Activated CD4-positive, alpha-beta T cell treated with anti-CD3 and anti-CD28 coated beads, Interleukin-2, amount 50 U/mL, for 24 hours (primary cell): ENCODE results near the gene GSTT2.
"Not testable (repeated sequence)": the region's sequence is repeated elsewhere in the genome, so short reads cannot be mapped to it uniquely, and the experiment has no call there.

Experiments used
- DNase-seq, 2 donors: peaks; one replicate each; pipeline ENCODE4 v3.0.0-alpha.2; 2020; ENCODE audit warnings: low read depth in 1 of 2, low spot score in 1 of 2

Gene GSTT2

DNA sequence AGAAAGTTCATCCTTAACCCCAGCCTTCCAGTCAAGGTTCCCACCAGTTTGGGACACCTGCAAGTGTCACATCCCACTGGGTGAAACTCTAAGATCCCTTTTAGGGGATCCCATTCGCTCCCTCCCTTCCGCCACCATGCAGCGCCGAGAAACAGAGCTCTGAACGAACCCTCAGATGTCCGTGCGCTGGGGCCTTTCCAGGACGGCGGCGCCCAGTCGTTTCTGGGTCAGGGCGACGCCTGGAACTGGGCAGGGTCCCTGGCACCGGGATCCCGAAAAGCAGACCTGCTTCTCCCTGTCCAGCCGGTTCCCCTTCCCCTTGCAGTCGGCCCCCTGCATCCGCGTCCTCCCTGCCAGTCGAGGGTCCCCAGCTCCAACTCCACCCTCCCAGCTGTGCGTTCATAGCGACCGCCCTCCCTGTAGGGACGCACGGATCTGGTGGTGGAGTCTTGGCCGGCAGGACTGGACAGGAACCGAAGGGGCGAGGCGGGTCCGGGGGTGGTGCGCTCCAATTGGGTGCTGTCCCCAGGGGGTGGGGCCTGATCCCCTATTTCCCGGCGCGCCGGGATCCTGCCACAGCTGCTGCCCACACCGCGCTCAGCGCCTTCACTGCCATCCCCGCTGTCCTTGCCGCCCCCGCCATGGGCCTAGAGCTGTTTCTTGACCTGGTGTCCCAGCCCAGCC, at the start of gene GSTT2:
GSTT2 (plus strand) TSS at position 578 of the 684 bp plus-strand sequence.
- DNase-seq, result not testable (repeated sequence)

DNA sequence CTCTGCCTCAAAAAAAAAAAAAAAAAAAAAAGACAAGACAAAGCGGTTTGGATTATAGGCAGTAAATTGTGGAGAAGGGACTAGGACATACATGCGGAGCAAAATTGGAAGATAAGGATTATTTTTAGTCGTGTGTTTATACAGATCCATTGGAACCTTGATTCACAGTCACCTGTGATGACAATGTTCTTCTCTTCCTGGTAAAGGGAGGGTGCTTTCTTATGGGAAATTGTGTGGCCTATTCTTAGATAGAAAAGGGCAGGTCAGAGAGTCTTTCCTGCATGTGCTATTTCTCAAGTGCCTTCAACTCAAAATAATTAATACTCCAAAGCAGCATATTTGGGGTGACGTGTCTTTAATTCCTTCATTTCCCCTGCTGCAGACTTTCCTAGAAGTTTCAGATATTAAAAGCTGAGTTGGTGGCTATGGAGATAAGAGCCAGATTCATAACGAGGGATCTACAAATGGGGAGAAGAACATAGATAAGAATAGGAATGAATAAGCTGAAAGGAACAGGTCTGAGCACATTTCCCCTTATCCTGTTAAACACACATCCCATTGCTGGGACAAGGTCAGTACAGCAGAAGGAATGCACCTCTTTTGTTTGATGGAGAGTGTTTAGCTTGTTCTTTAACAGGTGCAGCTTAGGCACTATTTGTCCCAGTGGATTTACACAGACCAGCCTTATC, 41.5 kb upstream of the GSTT2 start:
- DNase-seq, result no peak

DNA sequence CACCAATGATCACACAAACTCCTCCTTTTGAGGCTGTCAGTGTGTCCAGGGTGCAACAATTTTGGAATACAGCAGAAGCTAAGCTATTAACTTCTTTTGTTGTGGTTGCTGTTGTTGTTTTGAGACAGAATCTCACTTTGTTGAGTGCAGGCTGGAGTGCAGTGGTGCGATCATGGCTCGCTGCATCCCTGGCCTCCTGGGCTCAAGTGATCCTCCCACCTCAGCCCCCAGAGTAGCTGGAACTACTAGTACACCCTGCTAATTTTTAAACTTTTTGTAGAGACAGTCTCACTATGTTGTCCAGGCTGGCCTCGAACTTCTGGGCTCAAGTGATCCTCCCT, 40.9 kb upstream of the GSTT2 start:
- DNase-seq, result no peak

DNA sequence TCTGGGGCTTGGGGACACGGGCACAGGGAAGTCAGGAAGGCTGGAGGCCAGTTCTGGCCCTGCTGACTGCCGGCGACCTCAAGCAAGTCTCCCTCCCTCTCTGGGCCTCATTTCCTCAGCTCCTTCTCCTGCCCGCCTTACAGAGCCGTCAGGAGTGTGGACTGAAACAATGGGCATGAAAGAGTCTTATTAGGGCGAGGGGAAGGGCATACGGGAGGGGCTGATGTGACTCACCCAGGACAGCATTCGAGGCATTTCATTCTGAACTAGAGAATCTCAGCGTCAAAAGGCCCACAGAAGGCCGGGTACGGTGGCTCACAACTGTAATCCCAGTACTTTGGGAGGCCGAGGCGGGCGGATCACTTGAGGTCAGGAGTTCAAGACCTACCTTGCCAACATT, 39.8 kb upstream of the GSTT2 start:
- DNase-seq, result not testable (repeated sequence)

DNA sequence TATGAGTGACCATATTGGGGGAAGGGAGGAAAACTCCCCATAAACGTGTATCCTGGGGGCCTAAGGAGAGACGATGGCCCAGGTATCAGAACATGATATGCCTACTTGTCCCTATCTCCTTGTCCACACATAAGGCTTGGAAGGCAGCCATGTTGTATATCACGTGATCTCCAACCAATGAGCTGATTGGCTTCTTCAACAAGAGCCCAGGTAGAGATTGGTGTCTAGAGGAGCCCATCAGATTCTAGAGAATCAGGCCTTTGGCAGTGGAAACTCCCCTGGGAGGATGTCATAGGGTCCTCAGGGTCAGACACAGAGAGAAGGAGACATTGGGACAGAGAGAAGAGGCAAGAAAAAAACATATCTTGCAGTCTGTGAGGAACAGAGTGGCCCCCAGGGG, 32.5 kb upstream of the GSTT2 start:
- DNase-seq, result not testable (repeated sequence)

DNA sequence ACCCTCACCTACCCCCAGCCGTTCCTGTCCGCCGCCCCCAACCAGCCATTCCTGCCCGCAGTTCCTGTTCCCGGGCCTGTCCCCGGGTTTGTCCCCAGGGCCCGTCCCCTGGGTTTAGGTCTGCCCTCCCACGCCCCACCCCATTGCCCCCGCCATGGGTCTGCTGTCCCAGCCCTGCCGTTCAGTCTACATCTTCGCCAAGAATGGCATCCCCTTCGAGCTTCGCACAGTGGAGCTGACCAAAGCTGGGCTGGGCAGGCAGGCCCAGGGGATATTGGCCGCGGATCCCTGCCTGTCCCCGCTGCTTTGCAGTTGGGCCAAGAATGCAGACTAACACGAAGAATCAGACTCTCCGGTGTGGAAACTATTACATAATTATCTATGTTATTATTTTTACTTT, 30.2 kb upstream of the GSTT2 start:
- DNase-seq, result not testable (repeated sequence)

DNA sequence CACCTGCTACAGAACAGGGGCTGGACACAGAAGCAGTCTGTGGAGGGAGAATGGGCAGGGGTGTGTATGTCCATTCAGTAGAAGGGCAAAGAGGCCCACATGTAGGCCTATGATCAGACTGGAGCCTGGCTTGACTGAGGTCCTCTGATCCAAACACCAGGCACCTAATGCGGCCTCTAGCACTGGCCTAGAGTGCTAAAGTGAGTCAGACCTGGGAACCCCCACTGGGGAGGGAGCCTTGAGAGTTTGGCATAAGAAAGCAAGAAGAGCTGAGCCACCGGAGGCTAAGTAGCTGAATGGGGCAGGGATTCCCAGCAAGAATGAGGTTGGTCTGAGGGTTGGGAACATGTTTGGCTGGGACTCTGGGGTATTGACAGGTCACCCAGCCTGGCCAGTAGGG, 28.6 kb upstream of the GSTT2 start:
- not testable (repeated sequence) for DNase-seq

DNA sequence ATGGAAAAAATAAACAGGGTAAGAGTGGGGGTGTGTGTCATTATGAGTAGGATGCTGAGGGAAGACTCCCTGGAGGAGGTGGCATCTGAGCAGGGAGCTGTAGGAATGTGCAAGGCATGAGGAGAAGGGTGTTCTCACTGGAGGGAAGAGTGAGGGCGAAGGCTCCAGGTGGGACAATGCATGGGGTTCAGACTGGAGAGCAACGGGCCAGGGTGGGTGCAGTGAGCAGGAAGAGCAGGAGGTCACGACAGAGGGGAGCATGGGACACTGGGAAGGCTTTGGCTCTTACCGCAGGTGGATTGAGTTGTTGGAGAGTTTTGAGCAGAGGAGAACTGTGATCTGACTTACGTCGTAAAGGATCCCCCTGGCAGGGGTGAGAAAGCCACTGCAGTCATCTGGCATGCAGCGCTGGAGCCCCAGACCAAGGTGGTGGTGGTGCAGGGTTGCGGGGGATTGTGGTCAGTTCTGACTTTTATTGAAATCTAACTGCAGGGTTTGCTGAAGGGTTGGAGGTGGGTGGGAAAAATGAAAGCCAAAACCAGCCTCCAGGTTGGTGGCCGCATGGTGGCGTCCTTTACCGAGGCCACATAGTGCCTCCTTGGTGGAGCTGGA, 27.0 kb upstream of the GSTT2 start:
- DNase-seq, result not testable (repeated sequence)

DNA sequence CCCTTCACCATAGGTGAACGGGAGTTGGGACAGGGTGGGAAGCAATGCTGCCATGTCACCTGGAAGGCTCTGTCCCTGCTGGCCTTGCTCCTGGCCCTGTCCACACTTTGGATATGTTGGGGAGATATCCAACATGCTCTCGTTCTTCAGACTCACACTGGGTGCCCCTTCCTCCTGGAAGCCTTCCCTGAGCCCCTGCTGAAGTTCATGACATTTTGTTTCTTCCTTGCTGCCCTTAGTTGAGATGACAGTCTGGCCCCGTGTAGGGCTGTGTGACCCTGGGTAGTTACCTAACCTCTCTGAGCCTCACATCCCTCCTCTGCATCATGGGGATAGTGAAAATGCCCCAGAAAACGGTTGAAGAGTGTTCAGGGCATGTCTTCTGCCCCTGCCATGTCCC, 26.4 kb upstream of the GSTT2 start:
- DNase-seq, result not testable (repeated sequence)

DNA sequence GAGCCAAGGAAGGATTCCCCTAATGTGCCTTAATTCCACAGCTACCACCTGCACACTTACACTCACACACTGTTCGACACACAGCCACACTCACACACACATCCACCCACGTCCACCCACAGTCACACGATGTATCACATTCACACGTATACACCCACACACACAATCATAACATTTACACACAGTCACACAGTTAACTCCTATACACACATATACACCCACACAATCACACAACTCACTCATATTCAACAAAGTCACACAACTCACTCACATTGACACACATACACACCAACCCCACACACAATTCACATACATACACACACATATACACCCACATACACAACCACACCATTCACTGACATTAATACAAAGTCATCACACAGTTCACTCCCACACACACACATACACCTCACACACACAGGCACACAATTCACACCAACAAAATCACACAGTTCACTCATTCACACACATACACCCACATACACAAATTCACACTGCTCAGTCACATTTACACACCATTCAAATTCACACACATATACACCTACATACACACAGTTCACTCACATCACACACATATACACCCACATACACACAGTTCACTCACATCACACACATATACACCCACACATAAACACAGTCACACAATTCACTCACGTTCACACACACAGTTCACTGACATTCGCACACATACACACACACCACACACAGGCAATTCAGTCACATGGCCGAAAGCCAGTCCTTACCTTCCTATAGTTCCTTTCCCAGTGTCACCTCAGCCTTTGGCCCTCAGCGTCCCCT, 25.5 kb upstream of the GSTT2 start:
- DNase-seq, result not testable (repeated sequence)

DNA sequence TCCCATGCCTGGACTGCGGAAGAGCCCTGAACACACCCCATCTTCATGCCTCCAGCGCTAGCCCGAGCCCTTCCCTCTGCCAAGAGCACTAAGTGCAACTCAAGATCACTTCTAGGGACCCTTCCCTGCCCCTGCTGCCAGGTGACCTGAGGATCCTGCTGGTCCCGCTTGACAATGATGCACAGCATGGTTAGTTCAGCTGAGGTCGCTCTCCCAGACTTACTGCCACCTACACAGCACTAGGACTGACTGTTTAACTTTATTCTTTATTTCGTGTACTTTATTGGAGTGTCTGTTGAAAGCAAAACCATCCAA, 25.0 kb upstream of the GSTT2 start:
- DNase-seq, result not testable (repeated sequence)

DNA sequence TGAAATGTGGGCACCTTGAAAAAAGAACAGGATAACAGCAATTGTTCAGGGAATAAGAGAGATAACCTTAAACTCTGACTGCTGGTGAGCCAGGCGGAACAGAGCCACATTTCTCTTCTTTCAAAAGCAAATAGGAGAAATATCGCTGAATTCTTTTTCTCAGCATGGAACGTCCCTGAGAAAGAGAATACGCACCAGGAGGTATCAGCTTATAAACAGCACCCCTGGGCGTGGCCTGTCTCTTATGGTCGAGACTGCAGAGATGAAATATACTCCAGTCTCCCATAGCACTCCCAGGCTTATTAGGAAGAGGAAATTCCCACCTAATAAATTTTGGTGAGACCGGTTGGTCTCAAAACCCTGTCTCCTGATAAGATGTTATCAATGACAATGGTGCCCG, 24.0 kb upstream of the GSTT2 start:
- not testable (repeated sequence) for DNase-seq

DNA sequence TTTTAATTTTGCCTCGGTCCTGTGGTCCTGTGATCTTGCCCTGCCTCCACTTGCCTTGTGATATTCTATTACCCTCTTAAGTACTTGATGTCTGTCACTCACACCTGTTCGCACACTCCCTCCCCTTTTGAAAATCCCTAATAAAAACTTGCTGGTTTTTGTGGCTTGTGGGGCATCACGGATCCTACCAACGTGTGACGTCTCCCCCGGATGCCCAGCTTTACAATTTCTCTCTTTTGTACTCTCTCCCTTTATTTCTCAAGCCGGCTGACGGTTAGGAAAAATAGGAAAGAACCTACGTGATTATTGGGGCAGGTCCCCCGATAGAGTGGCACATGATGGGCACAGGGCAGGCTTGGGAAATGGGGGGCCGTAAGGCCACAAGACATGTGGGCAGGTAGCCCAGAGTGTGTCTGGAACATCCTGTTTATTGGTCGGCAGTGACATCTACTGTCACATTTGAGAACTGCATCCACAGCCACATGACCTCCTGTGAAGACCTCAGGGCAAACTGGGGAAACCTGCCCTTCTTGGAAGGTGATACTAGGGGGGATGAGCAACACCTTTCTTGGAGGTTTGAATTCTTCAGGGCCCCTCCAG, 23.5 kb upstream of the GSTT2 start:
- DNase-seq, result peak; percentile 67 to 77

DNA sequence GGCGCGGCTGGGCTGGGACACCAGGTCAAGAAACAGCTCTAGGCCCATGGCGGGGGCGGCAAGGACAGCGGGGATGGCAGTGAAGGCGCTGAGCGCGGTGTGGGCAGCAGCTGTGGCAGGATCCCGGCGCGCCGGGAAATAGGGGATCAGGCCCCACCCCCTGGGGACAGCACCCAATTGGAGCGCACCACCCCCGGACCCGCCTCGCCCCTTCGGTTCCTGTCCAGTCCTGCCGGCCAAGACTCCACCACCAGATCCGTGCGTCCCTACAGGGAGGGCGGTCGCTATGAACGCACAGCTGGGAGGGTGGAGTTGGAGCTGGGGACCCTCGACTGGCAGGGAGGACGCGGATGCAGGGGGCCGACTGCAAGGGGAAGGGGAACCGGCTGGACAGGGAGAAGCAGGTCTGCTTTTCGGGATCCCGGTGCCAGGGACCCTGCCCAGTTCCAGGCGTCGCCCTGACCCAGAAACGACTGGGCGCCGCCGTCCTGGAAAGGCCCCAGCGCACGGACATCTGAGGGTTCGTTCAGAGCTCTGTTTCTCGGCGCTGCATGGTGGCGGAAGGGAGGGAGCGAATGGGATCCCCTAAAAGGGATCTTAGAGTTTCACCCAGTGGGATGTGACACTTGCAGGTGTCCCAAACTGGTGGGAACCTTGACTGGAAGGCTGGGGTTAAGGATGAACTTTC, 18.7 kb upstream of the GSTT2 start, which contains the start of gene GSTT2B:
GSTT2B (minus strand) TSS at position 112 of the 688 bp plus-strand sequence; CDS start at position 48, 64 bp downstream.
- not testable (repeated sequence) for DNase-seq

DNA sequence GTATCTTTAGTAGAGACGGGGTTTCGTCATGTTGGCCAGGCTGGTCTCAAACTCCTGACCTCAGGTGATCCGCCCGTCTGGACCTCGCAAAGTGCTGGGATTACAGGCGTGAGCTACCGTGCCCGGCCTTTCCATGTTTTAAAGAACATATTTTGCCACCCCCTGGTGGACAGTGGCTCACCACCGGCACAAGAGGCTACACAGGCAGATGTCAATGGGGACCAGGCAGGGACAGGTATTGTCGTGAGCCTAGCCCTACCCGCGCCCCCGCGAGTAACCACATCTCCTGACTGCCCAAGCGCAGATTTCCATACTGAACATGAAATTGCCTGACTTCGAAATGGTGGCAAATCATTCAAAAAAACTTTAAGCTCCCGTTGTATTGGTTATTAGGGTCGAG, 13.8 kb upstream of the GSTT2 start:
- DNase-seq, result not testable (repeated sequence)

DNA sequence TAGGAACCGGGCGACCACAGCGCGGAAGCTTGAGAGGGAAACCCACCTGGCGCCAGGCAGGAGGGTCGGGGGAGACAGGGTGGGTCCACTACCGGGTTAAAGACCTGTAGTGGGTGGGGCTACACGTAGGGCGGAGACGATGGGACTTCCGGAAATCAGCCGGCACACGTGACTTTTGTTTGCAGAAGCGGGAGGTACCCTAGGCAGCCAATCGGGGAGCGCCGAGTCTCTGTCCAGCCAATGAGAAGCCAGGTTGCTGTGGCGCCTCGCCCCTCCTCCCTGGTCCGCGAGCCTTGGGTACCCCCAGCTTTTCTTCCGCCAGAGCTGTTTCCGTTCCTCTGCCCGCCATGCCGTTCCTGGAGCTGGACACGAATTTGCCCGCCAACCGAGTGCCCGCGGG, 13.4 kb upstream of the GSTT2 start, which contains the start of gene DDTL:
DDTL (plus strand) TSS at position 321 of the 400 bp plus-strand sequence; CDS start at position 348, 27 bp downstream.
- not testable (repeated sequence) for DNase-seq

DNA sequence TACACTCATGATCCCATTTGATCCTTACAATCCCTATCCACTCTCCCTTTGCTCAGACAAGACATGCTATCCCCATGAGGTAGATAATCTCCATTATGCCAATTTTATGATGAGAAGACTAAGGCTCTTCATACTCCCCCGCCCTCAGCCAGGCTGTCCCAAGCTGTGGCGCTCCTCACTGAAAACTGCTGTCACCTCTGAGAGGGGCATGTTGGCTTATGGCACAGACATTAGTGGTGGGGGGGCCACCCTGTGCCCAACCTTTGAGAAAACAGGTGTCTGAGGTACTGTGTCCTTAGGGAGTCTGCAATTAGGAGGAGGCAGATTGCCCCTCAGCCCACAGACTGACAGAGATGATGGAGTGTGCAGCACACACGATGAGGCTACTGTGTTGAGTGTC, 10.9 kb upstream of the GSTT2 start:
- DNase-seq, result no peak

DNA sequence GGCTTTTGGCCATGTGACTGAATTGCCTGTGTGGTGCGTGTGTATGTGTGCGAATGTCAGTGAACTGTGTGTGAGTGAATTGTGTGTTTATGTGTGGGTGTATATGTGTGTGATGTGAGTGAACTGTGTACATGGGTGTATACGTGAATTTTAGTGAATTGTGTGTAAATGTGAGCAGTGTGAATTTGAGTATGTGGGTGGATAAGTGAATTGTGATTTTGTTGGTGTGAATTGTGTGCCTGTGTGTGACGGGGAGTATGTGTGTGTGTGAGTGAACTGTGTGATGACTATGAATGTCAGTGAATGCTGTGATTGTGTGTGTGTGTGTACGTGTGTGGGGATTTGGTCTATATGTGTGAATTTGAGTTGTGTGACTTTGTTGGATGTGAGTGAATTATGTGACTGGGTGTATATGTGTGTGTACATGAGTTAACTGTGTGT, 9.7 kb upstream of the GSTT2 start:
- DNase-seq, result no peak

DNA sequence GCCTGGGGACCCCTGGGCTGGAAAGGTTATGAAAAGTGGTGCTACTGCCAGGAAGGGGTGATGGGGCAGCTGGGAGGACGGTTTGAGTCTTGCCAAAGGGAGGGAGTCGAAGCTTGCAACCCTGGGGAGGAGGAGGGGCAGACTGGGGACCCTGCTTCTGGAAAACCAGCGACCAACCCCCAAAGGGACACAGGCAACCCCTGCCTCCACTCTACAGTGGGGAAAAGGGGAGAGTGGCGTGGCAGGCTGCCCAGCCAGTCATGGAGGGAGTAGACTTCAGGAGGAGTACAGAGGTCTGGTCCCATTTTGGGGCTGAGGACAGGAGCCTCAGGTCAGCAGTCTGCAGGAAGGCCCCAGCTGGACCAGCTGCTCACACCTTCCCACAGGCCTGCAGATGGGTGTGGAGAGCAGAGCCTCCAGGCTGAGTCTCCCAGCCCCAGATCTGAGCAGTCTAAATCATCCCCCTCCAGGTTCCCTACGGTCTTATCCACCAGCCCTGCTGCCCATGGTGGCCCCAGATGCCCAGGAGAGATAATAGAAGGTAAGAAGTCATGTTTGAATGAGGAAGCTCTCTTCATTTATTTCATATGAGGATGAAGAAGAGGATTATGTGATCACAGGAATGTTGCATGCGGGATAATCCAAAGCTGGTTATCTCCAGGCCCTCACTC, 9.0 kb upstream of the GSTT2 start:
- no peak for DNase-seq

DNA sequence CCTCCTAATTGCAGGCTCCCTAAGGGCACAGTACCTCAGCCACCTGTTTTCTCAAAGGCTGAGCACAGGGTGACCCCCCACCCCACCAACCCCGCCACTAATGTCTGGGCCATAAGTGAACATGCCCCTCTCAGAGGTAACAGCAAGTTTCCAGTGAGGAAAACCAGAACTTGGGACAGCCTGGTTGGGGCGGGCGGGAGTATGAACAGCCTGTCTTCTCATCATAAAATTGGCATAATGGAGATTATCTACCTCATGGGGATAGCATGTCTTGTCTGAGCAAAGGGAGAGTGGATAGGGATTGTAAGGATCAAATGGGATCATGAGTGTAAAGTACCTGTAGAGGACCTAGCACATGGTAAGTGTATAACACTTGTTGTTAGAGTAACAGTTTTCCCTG, 8.0 kb upstream of the GSTT2 start:
- not testable (repeated sequence) for DNase-seq
